Lower leg skin (tissue), 3 donors: ENCODE data around the gene BLNK.

Experiments
- CTCF ChIP-seq, 3 donors: fragments of 450-650 bp; IDR thresholded peaks; one replicate each; pipeline ENCODE4 v1.5.1; 2016; ENCODE audit warnings: antibody characterized with exemption in 3 of 3, mild to moderate bottlenecking in 3 of 3, moderate library complexity in 2 of 3
- POLR2A ChIP-seq, 2 donors: fragments of 450-650 bp; IDR thresholded peaks; one replicate each; pipeline ENCODE4 v1.6.1; 2016 to 2017; ENCODE audit warnings: antibody characterized with exemption in 2 of 2, mild to moderate bottlenecking in 1 of 2, moderate library complexity in 1 of 2

- TF ChIP-seq POLR2A (IDR thresholded peaks at IDR 0.05) (no peak), CTCF (IDR thresholded peaks at IDR 0.05) (no peak)
Observed at GRCh38 chr10:96242822-96243221, 28.5 kb downstream of the BLNK start.
